Activated T-helper 1 cell treated with anti-CD3 and anti-CD28 coated beads, Interleukin-2, amount 50 U/mL, for 16 hours (primary cell): ENCODE data around the gene TIMM44.
A peak's percentile ranks its signal among the peaks of the same experiment; 100 is the strongest.

Source experiments
- DNase-seq, 2 donors: peaks; one replicate each; pipeline ENCODE4 v3.0.0-alpha.2; 2020; ENCODE audit warnings: low read depth in 1 of 2, low spot score in 1 of 2

The TIMM44 gene, protein sequence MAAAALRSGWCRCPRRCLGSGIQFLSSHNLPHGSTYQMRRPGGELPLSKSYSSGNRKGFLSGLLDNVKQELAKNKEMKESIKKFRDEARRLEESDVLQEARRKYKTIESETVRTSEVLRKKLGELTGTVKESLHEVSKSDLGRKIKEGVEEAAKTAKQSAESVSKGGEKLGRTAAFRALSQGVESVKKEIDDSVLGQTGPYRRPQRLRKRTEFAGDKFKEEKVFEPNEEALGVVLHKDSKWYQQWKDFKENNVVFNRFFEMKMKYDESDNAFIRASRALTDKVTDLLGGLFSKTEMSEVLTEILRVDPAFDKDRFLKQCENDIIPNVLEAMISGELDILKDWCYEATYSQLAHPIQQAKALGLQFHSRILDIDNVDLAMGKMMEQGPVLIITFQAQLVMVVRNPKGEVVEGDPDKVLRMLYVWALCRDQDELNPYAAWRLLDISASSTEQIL

GRCh38 chr19:7943444-7944176 lies at the start of gene TIMM44:
Gene TIMM44 (minus strand): TSS chr19:7943666. CDS start chr19:7943651, 15 bp downstream.
- DNase-seq = peak; percentile 96 to 97

DNA sequence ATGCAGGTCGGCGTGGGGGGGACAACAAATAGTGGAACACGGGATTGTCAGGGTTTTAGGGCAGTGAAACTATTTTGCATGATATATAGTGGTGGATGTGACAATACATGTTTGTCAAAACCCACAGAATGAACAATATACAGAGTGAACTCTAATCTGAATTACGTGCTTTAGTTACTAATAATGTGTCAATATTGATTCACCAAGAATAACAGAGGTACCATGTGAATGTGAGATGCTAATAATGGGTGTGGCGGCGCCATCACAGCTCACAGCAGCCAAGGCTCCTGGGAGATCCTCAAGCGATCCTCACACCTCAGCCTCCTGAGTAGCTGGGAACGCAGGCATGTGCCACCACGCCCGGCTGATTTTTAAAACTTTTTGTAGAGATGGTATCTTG lies 49.1 kb upstream of the TIMM44 start:
- no peak for DNase-seq

- DNase-seq = no peak
Measured at GRCh38 chr19:7989071-7989575, 45.7 kb upstream of the TIMM44 start.

DNA sequence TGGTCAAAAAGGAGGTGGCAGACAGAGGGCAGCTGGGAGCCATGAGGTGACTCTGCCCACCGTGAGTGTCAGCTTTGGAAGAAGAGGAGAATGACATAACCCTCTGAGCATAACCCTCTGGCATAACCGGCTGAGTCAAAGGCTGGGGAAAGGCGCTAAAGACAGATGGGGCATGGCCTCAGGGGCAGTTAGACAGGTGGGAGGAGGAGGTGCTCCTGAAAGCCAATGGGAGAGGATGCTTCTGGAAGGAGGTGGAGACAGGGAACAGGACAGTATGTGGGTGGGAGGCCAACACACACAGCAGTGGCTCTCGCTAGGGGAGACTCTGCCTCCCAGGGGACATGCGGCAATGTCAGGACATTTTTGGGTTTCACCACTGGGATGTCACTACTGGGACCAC lies 44.8 kb upstream of the TIMM44 start:
- DNase-seq = no peak

- DNase-seq = no peak
Measured at GRCh38 chr19:7987114-7987768, 43.8 kb upstream of the TIMM44 start.

GRCh38 chr19:7986321-7987113 lies 43.1 kb upstream of the TIMM44 start:
- DNase-seq = no peak

- no peak for DNase-seq
Measured at GRCh38 chr19:7985481-7985911, 42.0 kb upstream of the TIMM44 start.

DNA sequence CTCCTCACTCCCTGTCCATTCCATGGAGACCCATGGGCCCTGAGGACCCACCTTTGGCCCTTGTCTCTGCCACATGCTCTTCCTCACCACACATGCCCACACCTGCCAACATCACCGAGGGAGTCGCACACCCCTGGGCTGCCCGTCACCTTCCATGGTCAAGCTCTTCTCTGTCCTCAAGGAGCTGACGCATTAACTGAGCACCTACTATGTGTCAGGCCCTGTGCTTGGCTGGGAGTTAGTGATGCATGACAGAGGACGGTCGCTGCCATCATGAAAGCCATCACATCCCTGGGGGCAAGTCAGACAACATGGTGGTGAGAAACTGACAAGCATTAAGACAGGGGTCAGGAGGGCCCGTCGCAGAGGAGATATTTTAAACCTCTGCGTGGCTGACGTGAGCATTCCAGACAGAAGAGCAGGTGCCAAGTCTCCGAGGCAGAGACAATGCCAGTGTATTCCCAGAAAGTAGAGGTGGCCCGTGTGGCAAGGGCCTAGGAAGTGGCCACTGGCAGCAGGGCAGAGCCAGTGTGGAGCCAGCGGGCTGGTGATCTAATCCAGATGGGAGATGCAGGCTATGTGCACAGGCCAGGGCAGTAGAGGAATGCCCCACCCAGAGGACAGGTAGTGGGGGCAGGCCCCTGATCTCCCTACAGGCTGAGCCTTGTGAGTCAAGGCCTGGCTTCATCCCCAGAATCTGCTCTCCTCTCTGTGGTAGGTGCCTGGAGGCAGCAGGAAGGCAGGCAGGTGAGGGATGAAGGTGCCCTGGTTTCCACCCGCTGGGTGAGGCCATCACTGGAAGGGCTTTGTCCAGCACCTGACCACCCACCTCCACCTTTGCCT lies 40.8 kb upstream of the TIMM44 start:
- no peak for DNase-seq

GRCh38 chr19:7983286-7983950 lies 40.0 kb upstream of the TIMM44 start:
- DNase-seq = no peak

DNA sequence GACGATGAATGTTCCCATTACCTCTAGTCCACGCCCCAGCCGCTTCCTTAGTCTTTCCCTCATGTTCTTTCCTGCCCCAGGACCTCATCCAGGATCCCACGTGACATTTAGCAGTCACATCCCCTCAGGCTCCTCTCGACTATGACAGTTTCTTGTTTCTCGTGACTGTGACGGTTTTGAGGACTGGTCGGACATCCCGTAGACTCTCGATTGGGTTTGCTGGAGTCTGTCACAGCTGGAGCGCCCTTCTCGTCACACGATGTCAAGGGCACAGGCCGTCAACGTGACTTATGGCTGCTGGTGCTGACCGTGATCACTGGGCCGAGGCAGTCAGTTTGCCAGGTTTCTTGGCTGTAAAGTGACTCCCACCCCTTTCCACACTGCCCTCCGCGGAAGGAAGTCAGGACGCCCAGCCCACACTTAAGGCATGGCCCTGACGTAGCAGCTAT lies 39.2 kb upstream of the TIMM44 start:
- no peak for DNase-seq

DNA sequence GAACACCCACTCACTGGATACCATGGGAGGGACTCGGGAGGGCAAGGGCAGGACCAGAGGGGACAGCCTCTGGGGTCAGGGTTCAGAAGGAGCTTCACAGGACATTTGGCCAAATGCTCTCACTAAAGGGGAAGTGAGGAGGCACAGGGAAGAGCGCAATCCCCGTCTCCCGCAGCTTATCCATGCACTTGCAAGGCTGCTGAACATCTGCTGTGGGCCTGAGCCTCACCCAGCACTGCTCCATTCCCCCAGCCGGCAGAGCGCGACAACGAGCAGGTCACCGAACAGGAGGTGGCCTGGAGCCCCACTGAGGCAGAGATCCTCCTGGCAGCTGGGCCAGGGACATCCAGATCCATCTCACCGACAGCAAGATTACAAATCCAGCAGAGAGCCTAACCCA lies 38.6 kb upstream of the TIMM44 start:
- no peak for DNase-seq

- DNase-seq = no peak
Measured at GRCh38 chr19:7981661-7982060, 38.2 kb upstream of the TIMM44 start.

GRCh38 chr19:7981199-7981598 lies 37.7 kb upstream of the TIMM44 start:
- DNase-seq = no peak

DNA sequence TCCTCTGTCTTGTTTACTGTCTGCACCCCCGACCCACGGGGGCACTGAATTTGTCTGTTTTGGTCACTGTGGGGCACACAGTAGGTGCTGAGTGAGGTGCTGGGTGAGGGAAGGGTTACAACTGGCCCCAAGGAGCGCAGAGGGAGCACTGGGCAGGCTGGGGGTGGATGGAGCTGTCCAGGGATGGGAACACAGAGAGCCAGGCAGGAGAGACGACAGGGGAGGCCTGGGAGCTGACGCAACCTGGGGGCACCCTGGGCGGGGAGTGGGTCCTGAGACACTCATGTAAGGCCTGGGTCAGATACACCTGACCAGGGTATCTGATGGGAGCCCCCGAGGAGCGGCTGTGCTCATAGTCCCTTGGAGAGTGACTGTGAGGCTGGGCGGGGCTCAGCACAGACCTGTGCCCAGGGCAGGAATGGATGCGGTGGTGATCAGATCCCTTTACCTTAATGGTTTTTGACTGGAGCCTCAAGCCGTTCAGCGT lies 37.2 kb upstream of the TIMM44 start:
- DNase-seq = no peak

GRCh38 chr19:7980168-7980567 lies 36.7 kb upstream of the TIMM44 start:
- no peak for DNase-seq

DNA sequence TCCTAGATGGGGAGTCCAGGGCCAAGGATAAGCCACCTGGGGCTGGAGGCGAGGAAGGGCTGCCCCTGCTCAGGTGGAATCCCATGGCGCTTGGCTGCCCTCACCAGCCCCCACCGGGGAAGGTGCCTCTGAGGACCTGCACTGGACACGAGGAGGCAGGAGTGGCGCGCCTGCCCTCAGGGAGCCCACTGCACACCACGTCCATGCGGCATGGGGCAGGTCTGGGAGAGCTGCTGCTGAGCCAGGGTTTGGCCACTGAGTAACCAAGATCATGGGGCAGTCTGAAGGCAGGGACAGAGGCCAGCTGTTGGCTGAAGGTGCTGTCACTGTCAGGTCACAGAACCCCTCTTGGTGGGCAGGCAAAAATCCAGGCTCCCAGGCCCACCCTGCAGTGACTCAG lies 36.1 kb upstream of the TIMM44 start:
- no peak for DNase-seq

GRCh38 chr19:7979011-7979410 lies 35.5 kb upstream of the TIMM44 start:
- no peak for DNase-seq

- no peak for DNase-seq
Measured at GRCh38 chr19:7978179-7978825, 34.8 kb upstream of the TIMM44 start.

- DNase-seq = no peak
Measured at GRCh38 chr19:7977723-7978040, 34.2 kb upstream of the TIMM44 start.
